ENCODE data around the gene PLSCR4. TPM values are rescaled to one million over a fixed set of nuclear protein-coding genes. Genes with fewer than 3 reads are reported as not detected.

Gene PLSCR4
- polyA plus RNA-seq, 2 of the 4 experiments (the other 2 are of a cell fraction): 8.3 to 17.2 TPM

GRCh38 chr3:146189519-146190173 lies 61.3 kb downstream of the PLSCR4 start:
- POLR2A ChIA-PET: interaction anchor here (0.6 to 1.6 kb wide), 3 partner anchors 29 to 410 kb away, joined by 5 to 9 read pairs (median 7); partner anchors contain the start of gene PLOD2
- CTCF ChIA-PET: interaction anchor here (0.7 to 5.1 kb wide), 46 partner anchors 7 to 461 kb away, joined by 3 to 63 read pairs (median 5); partner anchors contain the start of gene PLOD2
- FAIRE-seq (peak; percentile 99), ATAC-seq (peak; percentile 81 to 94), DNase-seq (ENCODE audit: low read depth in 1 of 2, low spot score in 1 of 2) (peak; percentile 42 to 72)
- Histone ChIP-seq H3K9me3 (no peaks in the 10 kb centered on the region), H3K4me2 (peak overlapping the region; percentile 66), H3K27ac (peak overlapping the region; percentile 56 to 65; a peak in 4 of 6 replicates), H3K4me3 (peak overlapping the region; percentile 24; the same call in 1 of the 3 replicates), H3K4me1 (peaks cover 33% of the 10 kb centered on the region)
- under 1% methylated on average over 6 of the region's 6 CpGs for WGBS (ENCODE audit: missing lambda C conversion rate)
- TF ChIP-seq ELK1 (IDR thresholded peaks at IDR 0.05; ENCODE audit: low read depth, low read length): no peak
- TF ChIP-seq CTCF (IDR thresholded peaks at IDR 0.05): peak; percentile 86
- TF ChIP-seq RAD21 (conservative IDR thresholded peaks at IDR 0.05 in 1 of 2, IDR thresholded peaks at IDR 0.05 in 1 of 2): peak; percentile 81 to 86
- TF ChIP-seq SMC3 (IDR thresholded peaks at IDR 0.05): peak; percentile 87

GRCh38 chr3:146187334-146187950 lies 63.5 kb downstream of the PLSCR4 start:
- ChIA-PET POLR2A (interaction anchor here (1.0 kb wide), 2 partner anchors 27 to 122 kb away, joined by 9 to 10 read pairs; partner anchors contain the start of gene PLOD2), CTCF (interaction anchor here (0.6 to 5.1 kb wide), 22 partner anchors 9 to 452 kb away, joined by 3 to 63 read pairs (median 8); partner anchors contain the start of gene PLOD2)
- FAIRE-seq: peak; percentile 89
- Histone ChIP-seq H3K4me2 (peak overlapping the region; percentile 9; the same call in 2 of the 3 replicates), H3K27ac (no peak overlapping the region; a peak in 1 of 6 replicates), H3K4me1 (peaks cover 40% of the 10 kb centered on the region), H3K9me3 (no peaks in the 10 kb centered on the region), H3K4me3 (no peak overlapping the region)
- DNase-seq (ENCODE audit: low read depth in 1 of 2, low spot score in 1 of 2): peak in 1 of 2 experiments; percentile 50
- 7% methylated on average over 2 of the region's 2 CpGs for WGBS (ENCODE audit: missing lambda C conversion rate)
- ATAC-seq: peak in 1 of 2 experiments; percentile 61; a peak in 3 of 6 replicates
- TF ChIP-seq RAD21 (conservative IDR thresholded peaks at IDR 0.05 in 1 of 2, IDR thresholded peaks at IDR 0.05 in 1 of 2) (peak; percentile 91 to 94), CTCF (IDR thresholded peaks at IDR 0.05) (peak; percentile 88), JUN (IDR thresholded peaks at IDR 0.05) (no peak), POLR2AphosphoS2 (conservative IDR thresholded peaks at IDR 0.05; ENCODE audit: low read length) (no peak), SMC3 (IDR thresholded peaks at IDR 0.05) (peak; percentile 89)

GRCh38 chr3:146184241-146185015 lies 66.5 kb downstream of the PLSCR4 start:
- CTCF ChIA-PET: interaction anchor here (1.5 to 3.4 kb wide), 6 partner anchors 13 to 143 kb away, joined by 4 to 21 read pairs (median 6); partner anchors contain the start of gene PLOD2
- FAIRE-seq (peak; percentile 32), DNase-seq (ENCODE audit: low read depth in 1 of 2, low spot score in 1 of 2) (peak in 1 of 2 experiments; percentile 44), ATAC-seq (peak in 1 of 2 experiments; percentile 41; a peak in 2 of 6 replicates)
- 40% methylated on average over 2 of the region's 2 CpGs for WGBS (ENCODE audit: missing lambda C conversion rate)
- TF ChIP-seq NR3C1 (IDR thresholded peaks at IDR 0.05) (no peak), PHF8 (IDR thresholded peaks at IDR 0.05; ENCODE audit: borderline replicate concordance, low read depth) (no peak), FOSL2 (IDR thresholded peaks at IDR 0.05) (no peak), FOSL2 (CRISPR knock-in tag; IDR thresholded peaks at IDR 0.05) (peak; percentile 55), E2F6 (IDR thresholded peaks at IDR 0.05; ENCODE audit: borderline replicate concordance, low read depth) (no peak)
- Histone ChIP-seq H3K4me3 (no peak overlapping the region), H3K4me2 (peak overlapping the region; percentile 25), H3K4me1 (peaks cover 40% of the 10 kb centered on the region), H3K27ac (peak overlapping the region in 1 of 2 experiments; percentile 33; a peak in 2 of 6 replicates), H3K9me3 (no peaks in the 10 kb centered on the region)
- POLR2A ChIA-PET: interaction anchor here (1.6 kb wide), 1 partner anchor 23 kb away, joined by 18 read pairs; the partner anchor contains the start of gene PLOD2

All from A549 (cell line).